Kidney (tissue), 14 donors: Measurements from ENCODE around the gene ANKRD17. TPM values are rescaled to one million over a fixed set of nuclear protein-coding genes. Genes with fewer than 3 reads are reported as not detected.

Source experiments
- DNase-seq, 5 donors: peaks; one replicate each; pipeline ENCODE4 v3.0.0-alpha.2; 2013 to 2020
- FAIRE-seq: peaks from 2 replicates; lab custom pipeline; 2012; peaks lifted over from hg19 to GRCh38; lab: Jason Lieb, UNC
- H3K27ac ChIP-seq, 2 donors: one replicate each; pipeline ENCODE4 v1.7.0; 2013; ENCODE audit warnings: low read depth in 2 of 2, low read length in 2 of 2, inconsistent platforms in 1 of 2
- H3K27me3 ChIP-seq: one replicate; pipeline ENCODE4 v1.7.1; 2013; ENCODE audit warnings: low read length, inconsistent platforms; ENCODE audit not compliant: control insufficient read depth, insufficient read depth
- H3K36me3 ChIP-seq, 3 donors: one replicate each; pipeline versions ENCODE4 v1.7.0 to v1.7.1; 2013; ENCODE audit warnings: low read length in 3 of 3, control low read depth in 1 of 3, inconsistent platforms in 1 of 3; ENCODE audit not compliant: insufficient read depth in 3 of 3, control insufficient read depth in 2 of 3
- H3K4me1 ChIP-seq, 3 donors: one replicate each; pipeline versions ENCODE4 v1.7.0 to v1.7.1; 2013; ENCODE audit warnings: low read length in 3 of 3, inconsistent platforms in 1 of 3, low read depth in 1 of 3; ENCODE audit not compliant: control insufficient read depth in 2 of 3, insufficient read depth in 2 of 3
- H3K4me3 ChIP-seq, 3 donors: one replicate each; pipeline versions ENCODE4 v1.7.0 to v1.8.1; 2013; ENCODE audit warnings: low read length in 3 of 3, control low read depth in 1 of 3, inconsistent platforms in 1 of 3
- H3K9ac ChIP-seq, 3 donors: one replicate each; pipeline versions ENCODE4 v1.7.0 to v1.7.1; 2013; ENCODE audit warnings: low read length in 3 of 3, control low read depth in 1 of 3, inconsistent platforms in 1 of 3
- H3K9me3 ChIP-seq, 3 donors: one replicate each; pipeline versions ENCODE4 v1.7.0 to v1.7.1; 2013; ENCODE audit warnings: low read length in 3 of 3, control low read depth in 1 of 3, inconsistent platforms in 1 of 3; ENCODE audit not compliant: control insufficient read depth in 2 of 3, insufficient read depth in 1 of 3
- intact Hi-C: fragments of 100-400 bp; cut with DNase I; formaldehyde crosslinking; loops from one replicate; pipeline ENCODE4 v1.11.1; 2022
- polyA plus RNA-seq: library from polyadenylated mRNA; stranded (reverse); fragments of 350-450 nt; fragmentation: Illumina TruSeq; extraction: RNeasy Lipid Tissue Mini Kit (QIAGEN cat#74804); gene quantifications from one replicate; pipeline ENCODE4 v1.2.3, GENCODE V29; 2014; ENCODE audit warnings: low read depth, low replicate concordance; ENCODE audit not compliant: insufficient read depth
- total RNA-seq: library from RNA; stranded (reverse); fragmentation: NEBNext Ultra II Directional; extraction: Animal tissue kit (Norgen Biotek cat#: 25700); gene quantifications from one replicate; pipeline ENCODE4 v1.2.1, GENCODE V29; 2021
- TF ChIP-seq, protein P1 (sequence below): IDR thresholded peaks from 3 replicates; pipeline ENCODE4 v1.5.1; 2012; ENCODE audit warnings: mild to moderate bottlenecking, moderate library complexity, borderline replicate concordance; ENCODE audit not compliant: insufficient read depth; ENCODE audit errors: extremely low read depth
- donor health status: control.
- donor health status: control.
- donor health status: control.
- donor health status: control.
- donor health status: control.
- donor health status: DM: yes; HTN: yes; CAD: no.
- donor health status: Normal renal cell carcinoma (clear cell type).

Gene ANKRD17
- total and polyA plus RNA-seq, 2 donors from 2014 or later = 13.3 to 67.7 TPM

GRCh38 chr4:73247100-73247499 is 11.5 kb downstream of the ANKRD17 start:
- FAIRE-seq = peak; percentile 73
- TF ChIP-seq, protein P1, sequence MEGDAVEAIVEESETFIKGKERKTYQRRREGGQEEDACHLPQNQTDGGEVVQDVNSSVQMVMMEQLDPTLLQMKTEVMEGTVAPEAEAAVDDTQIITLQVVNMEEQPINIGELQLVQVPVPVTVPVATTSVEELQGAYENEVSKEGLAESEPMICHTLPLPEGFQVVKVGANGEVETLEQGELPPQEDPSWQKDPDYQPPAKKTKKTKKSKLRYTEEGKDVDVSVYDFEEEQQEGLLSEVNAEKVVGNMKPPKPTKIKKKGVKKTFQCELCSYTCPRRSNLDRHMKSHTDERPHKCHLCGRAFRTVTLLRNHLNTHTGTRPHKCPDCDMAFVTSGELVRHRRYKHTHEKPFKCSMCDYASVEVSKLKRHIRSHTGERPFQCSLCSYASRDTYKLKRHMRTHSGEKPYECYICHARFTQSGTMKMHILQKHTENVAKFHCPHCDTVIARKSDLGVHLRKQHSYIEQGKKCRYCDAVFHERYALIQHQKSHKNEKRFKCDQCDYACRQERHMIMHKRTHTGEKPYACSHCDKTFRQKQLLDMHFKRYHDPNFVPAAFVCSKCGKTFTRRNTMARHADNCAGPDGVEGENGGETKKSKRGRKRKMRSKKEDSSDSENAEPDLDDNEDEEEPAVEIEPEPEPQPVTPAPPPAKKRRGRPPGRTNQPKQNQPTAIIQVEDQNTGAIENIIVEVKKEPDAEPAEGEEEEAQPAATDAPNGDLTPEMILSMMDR = no peak
- intact Hi-C loops = no loop called here

DNA sequence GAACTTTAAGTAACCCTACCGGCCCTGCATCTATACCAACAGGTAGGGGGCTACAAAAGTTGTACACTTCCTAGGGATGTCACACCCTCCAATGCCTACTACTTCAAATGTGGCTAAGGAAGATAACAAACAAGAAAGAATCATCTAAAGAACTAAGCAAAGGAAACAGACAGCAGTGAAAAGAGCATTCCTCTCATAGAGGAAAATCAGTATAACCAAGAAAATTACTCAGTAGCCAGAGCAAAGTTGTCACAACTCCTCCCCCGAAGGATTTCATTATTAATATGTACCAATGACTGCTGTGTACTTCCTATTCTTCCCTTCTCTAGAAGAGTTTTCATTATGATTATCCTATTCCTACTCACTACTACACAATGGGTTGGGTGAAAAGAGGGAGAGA is 12.6 kb downstream of the ANKRD17 start:
- TF ChIP-seq, protein P1 = no peak
- H3K36me3 ChIP-seq = no peaks in the 10 kb centered on the region
- H3K9ac ChIP-seq = no peak overlapping the region
- no peaks in the 10 kb centered on the region for H3K9me3 ChIP-seq
- intact Hi-C loops = no loop called here
- DNase-seq (no peak), FAIRE-seq (no peak)
- peaks cover 0 to 4% (median 0%) of the 10 kb centered on the region in 3 donors for H3K4me1 ChIP-seq
- H3K27me3 ChIP-seq = no peaks in the 10 kb centered on the region
- H3K27ac ChIP-seq = no peak overlapping the region
- no peak overlapping the region for H3K4me3 ChIP-seq

More at GRCh38 chr4:73247100-73247499, 11.5 kb downstream of the ANKRD17 start:
- H3K27ac ChIP-seq = no peak overlapping the region
- peaks cover 0 to 4% (median 0%) of the 10 kb centered on the region in 3 donors for H3K4me1 ChIP-seq
- H3K27me3 ChIP-seq = no peaks in the 10 kb centered on the region
- no peak for DNase-seq
- H3K9ac ChIP-seq = no peak overlapping the region
- H3K4me3 ChIP-seq = no peak overlapping the region
- no peaks in the 10 kb centered on the region for H3K9me3 ChIP-seq
- no peaks in the 10 kb centered on the region for H3K36me3 ChIP-seq

DNA sequence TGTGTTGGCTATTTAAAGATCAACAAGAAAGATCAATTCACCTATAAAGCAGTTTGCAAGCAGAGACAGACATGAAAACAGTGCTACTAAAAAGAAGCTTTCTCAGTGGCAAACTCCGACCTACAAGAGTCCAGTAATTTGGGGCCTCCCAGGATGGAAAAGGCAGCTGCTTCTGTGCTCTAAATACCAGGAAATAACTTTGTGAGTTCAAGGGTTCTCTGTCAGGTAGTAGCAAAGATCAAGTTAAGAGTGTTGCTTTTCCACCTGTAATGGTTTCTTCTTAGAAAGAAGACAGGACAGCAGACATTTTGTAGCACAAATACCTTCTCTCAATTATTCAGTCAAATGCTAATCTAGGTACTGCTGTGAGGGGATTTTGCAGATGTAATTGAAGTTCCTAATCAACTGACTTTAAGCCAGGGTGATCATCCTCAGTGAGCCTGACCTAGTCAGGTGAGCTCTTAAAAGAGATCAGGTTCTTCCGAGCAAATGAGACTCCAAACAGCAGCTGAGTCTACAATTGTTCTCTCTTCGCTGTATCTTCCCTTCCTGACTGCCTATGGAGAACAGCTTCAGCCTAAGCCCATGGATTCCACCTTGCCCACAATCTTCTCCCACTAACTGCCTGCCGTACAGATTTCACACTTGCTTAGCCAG is 13.5 kb downstream of the ANKRD17 start:
- intact Hi-C loops = no loop called here
- Histone ChIP-seq H3K9me3 (no peaks in the 10 kb centered on the region), H3K36me3 (no peaks in the 10 kb centered on the region), H3K4me1 (peaks cover 0 to 4% (median 0%) of the 10 kb centered on the region in 3 donors), H3K27ac (no peak overlapping the region), H3K9ac (no peak overlapping the region), H3K27me3 (no peaks in the 10 kb centered on the region), H3K4me3 (no peak overlapping the region)
- FAIRE-seq (no peak), DNase-seq (no peak)
- TF ChIP-seq, protein P1 = no peak

DNA sequence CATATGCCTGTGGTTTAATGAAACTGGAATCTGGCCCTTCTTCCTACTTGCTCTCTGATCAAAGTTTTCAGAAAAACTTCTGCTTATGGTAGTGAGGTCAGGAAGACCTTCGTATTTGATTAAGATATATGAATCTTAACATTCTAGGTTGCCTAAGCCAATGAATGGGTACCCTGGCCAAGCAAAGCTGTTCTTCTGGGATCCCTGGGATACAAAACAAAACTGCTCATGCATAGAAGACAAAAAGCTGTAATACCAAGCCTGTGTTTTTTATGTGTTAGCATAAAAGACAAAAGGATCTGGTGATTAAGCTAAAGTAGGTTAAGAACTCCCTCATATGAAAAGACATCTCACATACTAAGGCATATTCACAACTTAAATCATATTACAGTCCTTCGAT is 21.6 kb downstream of the ANKRD17 start:
- Histone ChIP-seq H3K4me1 (peaks cover 0 to 18% (median 0%) of the 10 kb centered on the region in 3 donors), H3K9me3 (no peaks in the 10 kb centered on the region), H3K9ac (no peak overlapping the region), H3K27me3 (no peaks in the 10 kb centered on the region), H3K4me3 (no peak overlapping the region), H3K36me3 (peaks cover 0 to 6% (median 3%) of the 10 kb centered on the region in 3 donors), H3K27ac (no peak overlapping the region)
- TF ChIP-seq, protein P1 = no peak
- FAIRE-seq (no peak), DNase-seq (no peak)
- intact Hi-C loops = no loop called here
